Activated naive CD4-positive, alpha-beta T cell treated with anti-CD3 and anti-CD28 coated beads, Interleukin-2, amount 50 U/mL, for 16 hours (primary cell): ENCODE data around the gene FRYL.
A peak's percentile ranks its signal among the peaks of the same experiment; 100 is the strongest.
"Not testable (repeated sequence)": the region's sequence is repeated elsewhere in the genome, so short reads cannot be mapped to it uniquely, and the experiment has no call there.

Source experiments
- DNase-seq: peaks from one replicate; pipeline ENCODE4 v3.0.0-alpha.2; 2020

FRYL gene

DNA sequence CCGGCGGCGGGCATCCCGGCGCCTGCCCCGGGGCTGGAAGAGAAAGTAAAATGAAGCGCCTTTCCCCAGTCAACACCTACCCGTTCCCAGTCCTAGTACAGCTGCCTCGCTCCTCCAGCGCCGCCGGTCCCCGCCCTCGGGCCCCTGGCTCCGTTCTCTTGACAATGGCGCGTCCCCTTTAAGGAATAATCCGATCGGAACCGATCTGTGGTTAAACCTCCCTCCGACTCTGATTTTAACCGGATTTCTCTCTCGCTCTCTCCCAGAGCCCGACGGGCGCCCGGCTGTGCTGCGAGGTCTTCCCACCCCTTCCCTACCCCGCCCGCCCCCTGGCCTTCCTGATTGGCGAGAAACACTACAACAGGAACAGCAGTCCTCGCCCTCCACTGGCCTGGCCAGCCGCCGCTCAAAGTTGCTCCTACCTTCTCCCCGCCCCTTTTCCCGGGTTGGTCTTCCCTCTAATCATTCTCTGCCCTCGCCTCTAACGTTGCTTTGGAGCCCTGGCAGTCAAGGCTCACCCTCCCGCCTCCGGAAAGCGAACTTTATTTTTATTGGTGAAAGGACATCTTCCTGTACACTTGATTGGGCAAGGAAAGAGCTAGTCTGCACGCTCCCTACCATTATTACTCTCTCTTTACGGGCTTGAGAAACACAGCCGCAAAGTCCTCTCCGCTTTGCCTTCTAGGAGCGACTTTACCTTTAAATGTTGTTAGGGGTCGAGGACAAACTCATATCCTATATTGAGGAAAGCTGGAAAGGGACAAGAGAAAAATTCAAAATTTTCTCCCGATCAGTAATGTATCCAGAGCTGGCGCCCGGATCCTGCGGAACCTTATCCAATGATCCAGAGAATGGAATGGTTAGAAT lies at the start of gene FRYL:
FRYL (minus strand) TSS at position 282 of the 867 bp plus-strand sequence. CDS start 145,869 bp downstream, outside the sequence.
- DNase-seq = peak; percentile 98

DNA sequence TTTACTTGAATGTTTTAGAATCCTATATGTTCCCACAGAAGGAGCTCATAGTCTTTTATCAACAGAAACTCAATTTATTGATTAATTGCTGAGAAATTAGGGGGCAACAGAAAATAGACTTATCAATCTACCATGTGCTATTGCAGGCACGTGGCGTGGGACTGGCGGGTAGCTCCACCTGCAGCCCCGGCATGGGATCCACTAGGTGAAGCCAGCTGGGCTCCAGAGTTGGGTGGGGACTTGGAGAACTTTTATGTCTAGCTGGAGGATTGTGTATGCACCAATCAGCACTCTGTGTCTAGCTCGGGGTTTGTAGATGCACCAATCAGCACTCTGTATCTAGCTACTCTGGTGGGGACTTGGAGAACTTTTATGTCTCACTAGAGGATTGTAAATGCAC lies 47.5 kb upstream of the FRYL start:
- DNase-seq = no peak

DNA sequence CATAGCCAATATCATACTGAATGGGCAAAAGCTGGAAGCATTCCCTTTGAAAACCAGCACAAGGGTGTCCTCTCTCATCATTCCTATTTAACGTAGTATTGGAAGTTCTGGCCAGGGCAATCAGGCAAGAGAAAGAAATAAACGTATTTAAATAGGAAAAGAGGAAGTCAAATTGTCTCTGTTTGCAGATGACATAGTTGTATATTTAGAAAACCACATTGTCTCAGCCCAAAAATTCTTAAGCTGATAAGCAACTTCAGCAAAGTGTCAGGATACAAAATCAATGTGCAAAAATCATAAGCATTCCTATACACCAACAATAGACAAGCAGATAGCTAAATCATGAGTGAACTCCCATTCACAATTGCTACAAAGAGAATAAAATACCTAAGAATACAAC lies 41.4 kb upstream of the FRYL start:
- DNase-seq = not testable (repeated sequence)

DNA sequence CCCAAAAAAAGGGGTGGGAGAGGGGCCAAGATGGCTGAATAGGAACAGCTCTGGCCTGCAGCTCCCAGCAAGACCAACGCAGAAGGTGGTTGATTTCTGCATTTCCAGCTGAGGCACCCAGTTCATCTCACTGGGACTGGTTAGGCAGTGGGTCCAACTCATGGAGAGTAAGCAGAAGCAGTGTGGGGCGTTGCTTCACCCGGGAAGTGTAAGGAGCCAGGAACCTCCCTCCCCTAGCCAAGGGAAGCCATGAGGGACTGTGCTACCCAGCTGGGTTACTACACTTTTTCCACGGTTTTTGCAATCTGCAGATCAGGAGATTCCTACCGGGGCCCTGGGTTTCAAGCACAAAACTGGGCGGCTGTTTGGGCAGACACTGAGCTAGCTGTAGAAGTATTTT lies 36.9 kb upstream of the FRYL start:
- no peak for DNase-seq

DNA sequence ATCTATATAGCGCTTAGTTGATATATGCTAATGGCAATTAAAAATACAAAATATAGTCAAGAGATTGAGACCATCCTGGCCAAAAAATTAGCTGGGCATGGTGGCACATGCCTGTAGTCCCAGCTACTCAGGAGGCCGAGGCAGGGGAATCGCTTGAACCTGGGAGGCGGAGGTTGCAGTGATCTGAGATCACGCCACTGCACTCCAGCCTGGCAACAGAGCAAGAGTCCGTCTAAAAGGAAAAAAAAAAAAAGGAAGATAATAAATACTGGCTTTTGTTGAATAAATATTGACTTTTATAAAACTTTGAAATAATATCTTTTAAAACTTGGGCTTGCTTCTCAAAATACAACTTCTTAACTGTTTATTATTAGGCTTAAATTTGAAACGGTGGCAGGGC lies 36.2 kb upstream of the FRYL start:
- not testable (repeated sequence) for DNase-seq

DNA sequence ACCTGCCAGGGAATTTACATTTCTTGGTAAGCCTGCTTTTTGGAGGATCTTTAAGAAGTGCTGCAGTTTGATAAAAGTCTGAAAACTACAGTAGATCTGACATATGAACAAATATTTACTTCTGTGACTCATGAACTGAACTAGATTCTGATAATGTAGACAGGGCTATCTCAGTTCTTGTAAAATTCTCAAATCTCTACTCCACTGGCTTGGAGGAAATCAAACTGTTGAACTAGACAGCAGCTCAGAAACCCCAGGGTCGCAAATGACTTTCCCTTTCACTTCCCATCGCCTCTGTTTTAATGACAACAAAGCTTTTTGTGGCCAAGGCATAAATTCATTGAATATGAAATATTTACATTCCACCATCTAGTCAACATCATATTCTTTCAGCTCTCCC lies 35.4 kb upstream of the FRYL start:
- DNase-seq = no peak

DNA sequence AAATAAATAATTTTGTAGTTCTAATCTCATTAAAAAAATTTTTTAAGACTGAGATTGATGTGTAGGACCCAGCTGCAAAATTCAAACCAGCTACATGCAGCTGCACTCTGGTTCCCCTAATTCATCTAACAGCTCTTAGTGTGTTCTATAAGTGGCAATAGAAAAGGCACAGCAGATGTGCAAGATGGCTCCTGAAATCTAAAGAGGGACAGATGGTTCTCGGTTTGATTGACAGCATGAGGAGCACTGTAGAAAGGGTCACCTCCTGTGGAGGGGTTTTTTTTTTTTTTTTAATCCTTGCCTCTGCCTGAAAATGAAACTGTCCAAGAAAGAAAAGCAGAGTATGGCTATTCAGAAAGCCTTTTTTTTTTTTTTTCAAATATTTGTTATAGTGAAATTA lies 33.9 kb upstream of the FRYL start:
- DNase-seq = no peak

DNA sequence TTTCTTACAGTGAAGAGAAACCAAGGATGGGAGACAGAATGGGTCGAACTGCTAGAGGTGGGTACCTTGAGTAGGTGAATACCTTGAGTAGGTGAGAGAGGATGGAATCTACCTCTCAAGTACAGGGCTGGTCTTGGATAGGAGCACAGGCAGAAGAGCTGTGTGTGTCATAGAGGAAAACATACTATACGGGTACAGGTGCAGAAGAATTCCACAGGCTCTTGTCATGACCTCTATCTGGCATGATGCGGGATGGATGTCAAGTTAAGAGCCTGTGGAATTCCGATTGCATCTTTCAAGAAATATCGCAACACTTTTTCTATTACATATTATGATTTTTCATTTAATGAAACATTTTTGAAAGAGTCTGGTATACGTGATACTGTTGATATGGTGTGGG lies 32.8 kb upstream of the FRYL start:
- no peak for DNase-seq

DNA sequence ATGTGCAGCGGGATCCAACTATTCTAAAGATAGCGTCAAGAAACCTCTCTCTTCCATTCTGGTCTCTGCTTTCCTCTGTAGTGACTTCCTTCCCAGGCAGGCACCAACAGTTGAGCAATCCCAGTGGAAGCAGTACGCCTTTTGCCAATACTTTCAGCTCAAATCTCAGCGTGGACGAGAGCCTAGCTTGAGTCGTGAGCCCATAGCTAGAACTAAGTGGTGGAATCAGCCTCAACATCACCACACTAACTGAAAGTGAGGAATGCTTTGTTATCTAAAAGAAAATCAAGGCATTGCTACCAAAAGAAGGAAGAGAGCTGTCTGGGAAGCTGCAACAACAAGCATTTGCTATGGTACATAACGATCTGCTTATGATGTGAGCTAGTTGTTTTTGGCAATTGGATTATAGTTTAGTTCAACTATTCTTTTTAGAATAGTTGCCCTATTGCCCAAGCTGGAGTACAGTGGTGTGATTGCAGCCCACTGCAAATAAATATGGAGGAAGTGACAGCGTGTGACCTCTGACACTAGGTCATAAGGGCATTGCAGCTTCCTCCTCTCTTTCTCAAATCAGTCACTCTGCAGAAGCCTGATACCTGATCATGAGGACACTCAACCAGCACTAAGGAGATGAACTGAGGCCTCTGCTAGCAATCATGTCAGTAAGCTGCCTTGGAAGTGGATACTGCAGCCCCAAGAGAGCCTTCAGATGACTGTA lies 24.7 kb upstream of the FRYL start:
- no peak for DNase-seq

DNA sequence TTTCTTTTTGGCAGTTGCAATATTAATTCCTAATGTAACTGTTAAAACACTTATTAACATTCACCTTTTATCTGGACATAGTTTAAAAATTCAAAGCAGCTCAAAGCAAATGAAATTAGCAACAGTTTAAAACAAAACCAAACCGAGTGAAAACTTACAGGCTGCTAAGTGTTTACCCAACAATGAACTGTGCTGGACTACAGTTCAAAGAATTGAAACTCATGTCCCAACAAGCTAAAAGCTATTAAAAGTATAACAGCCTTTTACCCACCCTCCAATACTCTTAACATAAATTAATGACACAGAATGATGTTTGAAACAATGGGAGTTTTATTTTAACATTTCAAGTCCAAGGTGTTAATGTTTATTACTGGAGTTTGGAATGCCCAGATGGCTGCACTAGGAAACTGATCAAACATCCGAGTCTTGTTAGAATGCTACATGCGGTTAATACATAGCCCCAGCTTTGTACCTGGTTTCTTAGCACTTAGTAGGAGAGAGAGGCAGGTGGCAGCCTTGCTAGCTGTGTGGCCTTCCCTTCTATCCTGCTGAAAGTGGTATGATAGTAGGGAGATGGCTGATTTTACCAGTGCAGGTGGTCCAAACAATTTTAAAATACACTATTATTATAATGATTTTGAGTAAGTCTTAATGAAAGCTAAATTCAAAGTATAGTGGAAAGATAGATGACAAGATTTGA lies 21.1 kb upstream of the FRYL start:
- DNase-seq = no peak

DNA sequence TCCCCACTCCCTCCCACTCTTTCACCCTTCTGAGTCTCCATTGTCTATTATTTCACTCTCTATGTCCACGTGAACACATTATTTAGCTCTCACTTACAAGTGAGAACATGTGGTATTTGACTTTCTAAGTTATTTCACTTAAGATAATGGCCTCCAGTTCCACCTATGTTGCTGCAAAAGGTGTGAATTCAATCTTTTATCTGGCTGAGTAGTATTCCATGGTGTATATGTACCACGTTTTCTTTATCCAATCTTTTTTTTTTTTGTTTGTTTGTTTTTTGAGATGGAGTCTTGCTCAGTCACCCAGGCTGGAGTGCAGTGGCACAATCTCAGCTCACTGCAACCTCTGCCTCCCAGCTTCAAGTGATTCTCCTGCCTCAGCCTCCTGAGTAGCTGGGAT lies 20.1 kb upstream of the FRYL start:
- DNase-seq = not testable (repeated sequence)

DNA sequence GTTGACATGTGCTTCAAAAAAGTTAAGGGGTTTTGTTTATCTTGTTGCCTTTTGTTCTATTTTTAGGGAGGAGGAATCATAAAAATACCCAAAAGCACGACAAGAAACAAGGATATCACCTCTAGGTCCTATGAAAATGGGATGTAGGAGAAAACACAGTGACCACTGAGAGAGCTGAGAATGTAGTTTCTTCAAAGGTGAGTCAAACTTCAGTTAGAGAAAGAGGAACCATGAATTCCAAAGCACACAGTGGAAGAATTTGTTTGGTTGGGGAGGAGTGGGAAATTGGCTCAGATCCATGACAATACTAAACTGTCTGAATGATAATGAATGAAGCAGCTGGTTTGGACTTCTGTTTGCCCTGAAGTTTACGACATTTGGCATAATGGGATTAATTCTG lies 19.1 kb upstream of the FRYL start:
- DNase-seq = no peak

DNA sequence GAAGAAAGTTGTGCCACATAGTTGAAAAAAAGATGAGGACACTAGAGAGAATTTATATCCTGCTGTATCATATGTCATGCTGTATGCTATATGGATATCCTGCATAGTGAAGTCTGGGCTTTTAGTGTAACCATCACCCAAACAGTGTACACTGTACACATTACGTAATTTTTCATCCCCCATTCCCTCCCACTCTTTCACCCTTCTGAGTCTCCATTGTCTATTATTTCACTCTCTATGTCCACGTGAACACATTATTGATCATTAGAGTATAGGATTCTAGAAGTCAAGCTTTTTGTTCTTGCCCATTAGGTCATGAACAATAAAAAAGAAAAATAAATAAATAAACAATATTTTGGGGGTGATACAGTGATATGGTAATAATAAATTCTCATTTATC lies 18.0 kb upstream of the FRYL start:
- no peak for DNase-seq

DNA sequence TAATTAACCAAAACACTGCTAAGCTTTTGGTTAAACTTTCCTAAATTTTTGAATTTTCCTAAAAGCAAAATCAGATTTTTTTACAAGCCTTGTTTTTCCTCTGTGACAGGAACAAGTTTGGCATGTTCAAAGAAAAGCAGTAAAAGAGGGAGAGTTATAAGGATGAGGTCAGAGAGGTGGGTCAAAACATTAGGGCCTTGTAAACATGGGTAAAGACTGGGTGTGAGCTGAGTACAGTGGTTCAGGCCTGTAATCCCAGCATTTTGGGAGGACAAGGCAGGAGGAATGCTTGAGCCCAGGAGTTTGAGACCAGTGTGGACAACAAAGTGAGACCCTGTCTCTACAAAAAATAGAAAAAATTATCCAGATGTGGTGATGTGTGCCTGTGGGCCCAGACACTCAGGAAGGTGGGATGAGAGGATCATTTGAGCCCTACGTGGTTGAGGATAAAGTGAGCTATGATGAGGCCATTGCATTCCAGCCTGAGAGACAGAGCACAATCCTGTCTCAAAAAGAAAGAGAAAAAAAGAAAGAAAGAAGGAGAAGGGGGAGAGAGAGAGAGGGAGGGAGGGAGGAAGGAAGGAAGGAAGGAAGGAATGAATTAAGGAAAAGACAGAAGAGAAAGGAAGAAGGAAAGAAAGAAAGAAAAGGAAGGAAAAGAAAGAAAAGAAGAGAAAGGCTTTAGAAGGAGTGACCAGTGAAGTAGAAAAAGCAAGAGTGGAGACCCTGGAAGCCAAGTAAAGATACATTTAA lies 17.0 kb upstream of the FRYL start:
- DNase-seq = no peak

DNA sequence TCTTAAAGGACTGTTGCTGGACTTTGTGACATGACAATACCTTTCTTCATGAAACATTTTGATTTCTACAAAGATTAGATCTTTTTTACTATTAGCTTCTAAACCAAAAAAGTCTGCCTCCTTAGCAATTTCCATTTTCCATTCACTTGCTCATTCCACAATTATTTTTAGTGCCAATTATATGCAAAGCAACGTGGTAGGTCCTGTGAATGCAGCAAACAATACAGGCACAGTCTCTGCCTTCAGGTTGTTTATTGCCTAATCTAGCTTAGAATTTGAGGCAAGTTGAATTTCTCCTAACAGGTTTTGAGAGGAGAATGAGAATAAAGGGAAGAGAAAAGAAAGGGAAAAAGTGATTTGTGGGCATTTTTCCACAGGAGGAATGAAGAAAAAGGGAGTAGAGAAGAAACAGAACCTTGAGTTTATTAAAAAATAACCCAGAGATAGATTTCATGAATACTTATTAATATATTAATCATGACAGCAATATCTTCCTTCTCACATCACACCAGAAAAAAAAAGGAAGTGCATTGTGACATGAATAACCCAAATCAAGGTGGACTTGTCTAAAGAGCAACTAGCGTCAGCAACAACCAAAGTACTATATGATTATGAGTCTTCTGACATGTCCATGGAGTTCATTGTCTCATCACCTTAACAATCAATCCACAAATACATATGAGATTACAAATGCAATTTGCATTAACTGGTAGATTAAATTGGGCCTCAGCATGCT lies 16.3 kb upstream of the FRYL start:
- no peak for DNase-seq

DNA sequence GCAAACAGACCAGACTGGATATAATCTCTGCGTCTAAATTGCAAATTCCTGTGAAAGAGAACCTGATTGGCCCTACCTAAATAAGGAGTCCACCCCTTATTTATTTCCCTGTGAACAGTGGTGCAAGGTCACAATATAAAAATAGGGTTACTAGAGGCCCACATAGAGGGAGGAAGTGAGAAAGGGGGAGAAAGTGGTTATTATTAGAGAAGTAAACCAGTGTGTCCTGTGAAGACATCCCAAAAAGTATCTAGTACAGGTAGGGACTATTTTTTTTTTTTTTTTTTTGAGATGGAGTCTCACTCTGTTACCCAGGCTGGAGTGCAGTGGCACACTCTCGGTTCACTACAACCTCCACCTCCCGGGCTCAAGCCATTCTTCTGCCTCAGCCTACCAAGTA lies 15.0 kb upstream of the FRYL start:
- DNase-seq = no peak

DNA sequence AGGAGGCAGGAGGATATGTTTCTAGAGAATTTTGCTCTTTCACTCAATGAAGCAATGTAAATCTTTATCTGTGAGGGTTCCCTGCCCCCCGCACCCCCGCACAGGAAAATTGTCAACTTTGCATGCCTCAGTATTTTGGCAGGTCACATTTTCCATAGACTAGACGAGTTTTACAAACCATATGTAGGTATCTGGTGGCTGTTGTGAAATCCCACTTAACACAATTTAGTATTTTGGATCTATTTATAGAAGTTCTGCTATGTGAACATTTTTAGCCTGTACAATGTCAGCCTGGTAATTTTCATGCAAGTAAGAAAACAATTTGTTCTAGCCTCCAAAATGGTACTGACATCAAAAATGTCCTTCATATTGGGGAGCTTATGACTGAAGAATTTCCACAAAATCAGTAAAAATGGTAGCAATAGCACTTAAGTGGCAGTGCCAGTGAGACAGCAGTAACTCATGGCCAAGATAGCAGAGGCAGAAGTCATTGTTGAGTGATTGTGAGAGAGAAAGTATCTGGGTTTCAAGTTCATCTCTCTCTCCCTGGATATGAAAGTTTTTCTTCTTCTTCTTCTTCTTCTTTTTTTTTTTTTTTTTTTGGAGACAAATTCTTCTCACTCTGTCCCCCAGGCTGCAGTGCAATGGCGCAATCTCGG lies 12.4 kb upstream of the FRYL start:
- DNase-seq = no peak

DNA sequence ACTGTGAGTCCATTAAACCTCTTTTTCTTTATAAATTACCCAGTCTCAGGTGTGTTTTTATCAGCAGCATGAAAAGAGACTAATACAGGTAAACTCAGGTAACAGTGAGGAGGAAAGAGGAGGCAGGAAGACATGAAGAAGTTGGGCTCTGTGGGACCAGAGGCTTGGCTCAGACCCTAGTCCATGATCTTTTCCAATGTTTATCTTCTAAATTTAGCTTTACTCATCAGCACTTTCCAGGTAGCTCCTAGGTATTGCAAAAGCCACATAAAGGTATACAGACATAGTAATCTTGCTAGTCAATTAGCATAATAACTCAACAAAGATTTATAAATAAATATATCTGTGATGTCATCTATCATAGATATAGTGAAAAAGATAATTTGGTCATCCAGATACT lies 11.2 kb upstream of the FRYL start:
- DNase-seq = no peak

DNA sequence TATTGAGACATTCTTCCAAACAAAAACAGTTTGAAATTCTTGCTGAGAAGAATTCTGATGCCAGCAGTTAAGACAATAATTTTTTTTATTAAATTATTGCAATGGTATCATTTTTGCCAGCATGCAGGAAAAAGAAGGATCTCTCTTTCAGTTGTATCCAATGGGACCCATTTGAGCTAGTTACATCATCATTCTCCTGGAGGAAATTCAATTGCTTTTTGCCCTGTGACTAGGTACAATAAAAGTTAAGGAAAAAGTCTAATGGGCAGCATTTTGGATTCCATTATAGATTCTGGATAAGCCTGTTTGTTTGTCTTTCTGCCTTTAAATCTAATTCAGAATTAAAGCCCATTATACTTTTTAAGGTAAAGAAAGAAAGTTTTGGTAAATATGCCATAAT lies 10.5 kb upstream of the FRYL start:
- DNase-seq = no peak

DNA sequence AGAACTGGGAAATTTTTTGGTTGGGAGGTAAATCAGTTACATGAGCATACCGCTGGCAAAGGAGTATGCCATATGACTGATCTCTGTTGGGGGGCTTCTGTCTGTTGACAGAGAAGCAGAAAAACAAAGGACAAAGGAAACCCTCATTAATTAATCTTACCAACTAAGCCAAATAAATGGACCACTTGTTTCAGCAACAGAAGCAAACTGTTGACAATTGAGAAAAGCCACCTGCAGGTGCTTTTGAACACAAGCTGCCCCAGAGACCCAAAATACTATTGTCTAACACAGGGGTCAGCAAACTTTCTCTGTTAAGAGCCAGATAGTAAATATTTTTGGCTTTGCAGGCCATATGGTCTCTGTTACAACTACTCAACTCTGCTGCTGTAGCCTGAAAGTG lies 7.0 kb upstream of the FRYL start:
- DNase-seq = no peak

DNA sequence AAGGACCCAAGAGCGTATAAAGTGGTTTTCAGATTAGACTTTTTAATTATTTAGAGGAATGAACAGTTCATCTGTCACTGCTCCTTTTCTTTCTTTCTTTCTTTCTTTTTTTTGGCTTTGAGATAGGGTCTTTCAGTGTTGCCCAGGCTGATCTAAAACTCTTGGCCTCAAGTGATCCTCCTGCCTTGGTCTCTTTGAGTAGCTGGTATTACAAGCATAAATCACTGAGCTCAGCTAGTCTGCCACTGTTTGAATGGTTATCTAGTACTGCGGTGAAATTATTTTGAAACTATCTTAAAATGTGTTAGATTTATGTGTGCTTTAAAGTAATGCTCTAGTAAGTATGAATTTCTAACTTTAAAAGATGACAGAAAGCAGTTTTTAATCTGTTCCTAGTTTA lies 6.5 kb upstream of the FRYL start:
- DNase-seq = no peak

DNA sequence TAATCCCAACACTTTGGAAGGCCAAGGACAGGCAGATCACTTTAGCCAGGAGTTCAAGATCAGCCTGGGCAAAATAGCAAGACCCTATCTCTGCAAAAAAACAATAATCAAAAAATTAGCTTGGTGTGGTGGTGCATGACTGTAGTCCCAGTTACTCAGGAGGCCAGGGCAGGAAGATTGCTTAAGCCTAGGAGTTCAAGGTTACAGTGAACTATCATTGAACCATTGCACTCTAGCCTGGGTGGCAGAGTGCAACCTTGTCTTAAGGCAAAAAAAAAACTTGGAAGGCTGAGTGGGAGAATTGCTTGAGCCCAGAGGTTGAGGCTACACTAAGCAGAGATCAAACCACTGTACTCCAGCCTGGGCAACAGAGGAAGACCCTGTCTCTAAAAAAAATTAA lies 5.2 kb upstream of the FRYL start:
- DNase-seq = no peak
